HG03460 (cell line): ENCODE data around the gene TMEM255B.

ENCODE experiments used
- ATAC-seq: cut with Tn5 transposase; IDR thresholded peaks from one replicate; pipeline ENCODE4 v1.9.1; 2021; ENCODE audit not compliant: unreplicated experiment

The TMEM255B gene

DNA sequence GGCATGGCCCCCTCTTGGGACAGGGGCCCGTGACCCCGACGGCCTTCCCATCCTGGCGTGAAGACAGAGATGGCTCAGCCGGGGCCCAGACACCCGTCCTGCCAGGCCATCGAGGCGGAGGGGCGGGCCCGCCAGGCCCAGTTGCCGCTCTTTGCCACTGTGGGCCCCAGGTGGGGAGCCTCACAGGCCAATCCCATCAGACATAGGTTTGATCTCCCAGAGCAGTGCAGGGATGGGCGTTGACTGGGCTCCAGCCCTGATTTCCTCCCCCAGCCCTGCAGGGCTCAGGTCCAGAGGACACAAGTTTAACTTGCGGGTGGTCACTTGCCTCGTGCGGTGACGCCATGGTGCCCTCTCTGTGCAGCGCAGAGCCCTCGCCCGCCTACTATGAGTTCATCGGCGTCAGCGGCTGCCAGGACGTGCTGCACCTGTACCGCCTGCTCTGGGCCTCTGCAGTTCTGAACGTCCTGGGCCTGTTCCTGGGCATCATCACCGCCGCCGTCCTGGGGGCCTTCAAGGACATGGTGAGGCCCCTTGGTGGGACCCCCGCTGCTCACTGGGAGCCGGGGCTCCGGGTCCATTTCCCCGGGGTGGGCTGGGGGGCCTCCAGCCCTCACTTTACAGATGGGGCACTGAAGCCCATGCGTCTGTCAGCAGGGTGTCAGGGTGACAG, 42.4 kb downstream of the TMEM255B start:
- ATAC-seq, result no peak

GRCh38 chr13:113802090-113802531, 43.1 kb downstream of the TMEM255B start:
- ATAC-seq, result no peak

GRCh38 chr13:113802761-113803160, 43.7 kb downstream of the TMEM255B start:
- no peak for ATAC-seq

GRCh38 chr13:113803409-113804016, 44.5 kb downstream of the TMEM255B start:
- no peak for ATAC-seq

DNA sequence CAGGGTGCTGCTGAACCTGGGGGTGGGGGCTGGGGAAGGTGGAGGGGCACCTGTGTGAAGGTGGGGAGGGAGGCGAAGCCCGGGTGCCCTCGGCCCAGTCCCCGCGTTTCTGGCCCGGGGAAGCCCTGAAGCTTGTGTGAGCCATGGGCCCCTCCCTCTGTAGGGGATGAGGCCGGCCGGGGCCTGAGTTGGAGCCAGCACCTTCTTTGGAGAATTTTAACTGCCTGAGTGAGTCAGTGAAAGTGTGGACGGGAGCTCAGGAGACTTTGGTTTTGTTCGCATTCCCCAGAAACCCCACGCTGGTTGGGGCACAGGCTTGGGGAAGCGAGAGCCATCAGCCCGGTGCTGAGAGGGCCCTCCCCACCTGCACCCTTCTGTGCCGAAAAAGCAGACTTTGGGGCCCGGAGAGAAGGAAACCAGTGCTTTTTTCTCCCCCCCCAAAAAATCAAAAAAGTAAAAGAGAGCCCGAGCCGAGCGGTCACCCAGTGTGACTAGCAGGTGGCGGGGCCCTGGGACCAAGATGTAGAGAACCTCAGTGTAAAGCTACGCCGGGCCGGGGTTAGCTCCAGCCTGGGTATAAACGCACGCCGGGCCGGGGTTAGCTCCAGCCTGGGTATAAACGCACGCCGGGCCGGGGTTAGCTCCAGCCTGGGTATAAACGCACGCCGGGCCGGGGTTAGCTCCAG, 45.1 kb downstream of the TMEM255B start:
- no peak for ATAC-seq

DNA sequence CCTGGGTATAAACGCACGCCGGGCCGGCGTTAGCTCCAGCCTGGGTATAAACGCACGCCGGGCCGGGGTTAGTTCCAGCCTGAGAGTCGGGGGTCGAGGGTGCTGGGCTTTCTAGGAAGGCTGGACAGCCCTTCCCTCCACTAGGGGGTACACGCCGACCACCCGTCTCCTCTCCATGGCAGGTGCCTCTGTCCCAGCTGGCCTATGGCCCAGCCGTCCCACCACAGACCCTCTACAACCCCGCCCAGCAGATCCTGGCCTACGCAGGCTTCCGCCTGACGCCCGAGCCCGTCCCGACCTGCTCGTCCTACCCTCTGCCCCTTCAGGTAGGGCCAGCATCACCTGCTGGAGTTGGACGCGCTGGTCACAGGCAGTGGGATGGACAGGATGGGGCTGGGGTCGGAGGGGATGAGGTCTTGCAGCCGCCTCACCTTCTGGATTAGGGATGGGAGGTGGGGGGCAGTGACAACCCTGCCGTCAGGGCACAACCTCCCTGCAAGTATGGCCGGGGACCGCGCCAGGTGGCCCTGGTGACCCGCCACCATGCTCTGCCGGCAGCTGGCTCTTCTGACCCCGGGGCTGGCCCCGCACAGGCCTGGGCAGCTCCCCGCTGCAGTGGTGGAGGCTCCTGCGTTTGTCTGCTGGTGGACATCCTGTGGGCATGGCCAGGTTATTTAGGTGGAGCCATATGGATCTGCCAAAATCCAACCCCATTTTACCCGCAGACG, 45.8 kb downstream of the TMEM255B start:
- ATAC-seq, result no peak

- ATAC-seq, result no peak
Measured at GRCh38 chr13:113805431-113806103, 46.5 kb downstream of the TMEM255B start.

DNA sequence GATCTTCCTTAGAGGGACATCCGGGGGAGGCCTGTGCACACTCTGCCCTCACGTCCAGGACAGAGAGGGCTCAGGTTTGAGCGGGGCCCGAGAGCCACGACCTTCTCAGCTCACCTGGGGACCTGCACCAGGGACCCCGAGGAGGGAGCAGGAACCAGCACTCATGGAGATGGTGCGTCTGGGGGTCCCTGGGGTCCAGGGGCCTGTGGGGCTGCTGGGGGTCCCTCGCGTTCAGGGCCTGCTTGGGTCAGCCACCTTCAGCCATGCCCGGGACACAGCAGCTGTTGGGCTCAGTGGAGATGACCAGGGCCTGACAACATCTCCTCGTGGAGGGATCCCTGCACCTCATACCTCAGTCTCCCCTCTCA, 47.1 kb downstream of the TMEM255B start:
- no peak for ATAC-seq

DNA sequence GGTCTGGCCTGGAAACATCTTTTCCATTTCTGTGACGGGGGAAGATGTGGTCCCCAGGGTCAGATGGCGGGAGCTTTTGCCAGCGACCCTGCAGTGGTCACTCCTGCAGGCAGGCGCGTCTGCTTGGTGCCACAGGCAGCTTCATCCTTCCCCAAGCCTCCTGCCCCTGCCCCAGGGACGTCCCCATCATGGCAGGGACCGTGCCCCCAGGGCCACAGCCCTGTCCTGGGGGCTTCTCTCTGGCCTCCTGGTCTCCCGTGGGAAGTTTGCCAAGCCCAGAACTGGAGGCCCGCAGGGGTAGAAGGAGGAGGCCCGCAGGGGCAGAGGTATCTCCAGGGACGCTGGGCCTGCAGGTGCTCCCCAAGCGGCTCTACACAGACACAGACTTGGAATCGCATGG, 47.5 kb downstream of the TMEM255B start:
- ATAC-seq, result no peak

GRCh38 chr13:113808058-113808834, 49.2 kb downstream of the TMEM255B start:
- no peak for ATAC-seq

GRCh38 chr13:113809934-113810333, 50.9 kb downstream of the TMEM255B start:
- no peak for ATAC-seq

DNA sequence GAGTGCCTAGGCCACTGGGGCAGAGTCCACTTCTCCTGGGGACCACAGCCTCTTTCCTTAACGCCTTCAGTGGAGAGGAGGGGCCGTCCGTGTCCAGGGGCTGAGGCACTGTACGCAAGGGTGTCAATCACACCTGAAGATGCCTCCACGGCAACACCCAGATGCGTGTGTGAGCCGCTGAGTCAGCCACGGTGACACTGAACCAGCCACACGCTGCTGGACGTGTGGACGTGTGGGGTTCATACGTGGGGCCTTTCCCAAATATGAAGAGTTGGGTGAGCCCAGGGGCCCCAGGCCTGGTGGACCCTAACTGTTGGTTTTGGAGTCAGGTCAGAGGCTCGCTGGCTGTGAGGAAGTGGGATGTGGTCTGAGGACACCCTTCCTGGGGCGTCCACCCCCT, 51.6 kb downstream of the TMEM255B start:
- no peak for ATAC-seq

- no peak for ATAC-seq
Measured at GRCh38 chr13:113811081-113811928, 52.3 kb downstream of the TMEM255B start.

- no peak for ATAC-seq
Measured at GRCh38 chr13:113812178-113813040, 53.4 kb downstream of the TMEM255B start.

GRCh38 chr13:113813070-113813748, 54.2 kb downstream of the TMEM255B start:
- ATAC-seq, result no peak

GRCh38 chr13:113813749-113814434, 54.9 kb downstream of the TMEM255B start:
- ATAC-seq, result no peak

GRCh38 chr13:113814435-113814821, 55.4 kb downstream of the TMEM255B start:
- no peak for ATAC-seq
